EL (cell line): ENCODE results near the gene GDI1.
A peak's percentile ranks its signal among the peaks of the same experiment; 100 is the strongest.

Experiments used
- DNase-seq: peaks from one replicate; pipeline ENCODE4 v3.0.0-alpha.2; 2016

The GDI1 gene

DNA sequence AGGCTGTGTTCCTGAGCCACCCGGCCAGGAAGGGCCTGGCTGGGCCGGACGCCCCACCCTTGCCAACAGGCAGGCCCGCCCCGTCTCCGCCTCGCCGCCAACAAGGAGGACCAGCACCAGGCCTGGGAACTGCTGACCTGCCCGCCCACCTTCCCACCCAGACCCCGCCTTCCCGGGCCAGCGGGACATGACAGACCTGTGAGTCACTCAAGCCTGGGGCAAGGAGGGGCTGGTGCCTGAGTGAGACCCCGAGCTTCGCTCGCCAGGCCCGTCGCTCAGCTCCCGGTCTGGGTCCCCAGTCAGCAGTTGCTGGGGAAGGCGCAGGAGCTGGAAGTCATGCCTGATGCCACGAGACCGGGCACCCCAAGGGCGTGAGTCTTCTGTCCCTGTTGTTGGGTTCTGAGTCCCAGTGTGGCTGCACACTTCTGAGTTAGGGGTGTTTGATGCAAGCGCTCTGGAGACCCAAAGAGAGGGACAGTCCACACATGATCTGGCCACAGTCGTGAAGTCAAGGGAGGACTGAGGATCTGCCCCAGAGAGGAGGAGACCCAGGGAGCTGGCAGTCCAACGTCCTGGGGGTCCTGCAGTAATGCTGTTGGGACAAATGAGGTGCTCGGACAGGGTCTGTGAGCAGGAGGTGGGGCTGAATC lies 27.6 kb upstream of the GDI1 start, which contains the start of gene DNASE1L1:
TSS of gene DNASE1L1 (minus strand) at position 33 of the 650 bp plus-strand sequence. CDS start 3,686 bp downstream, outside the sequence.
- DNase-seq, result peak; percentile 93

DNA sequence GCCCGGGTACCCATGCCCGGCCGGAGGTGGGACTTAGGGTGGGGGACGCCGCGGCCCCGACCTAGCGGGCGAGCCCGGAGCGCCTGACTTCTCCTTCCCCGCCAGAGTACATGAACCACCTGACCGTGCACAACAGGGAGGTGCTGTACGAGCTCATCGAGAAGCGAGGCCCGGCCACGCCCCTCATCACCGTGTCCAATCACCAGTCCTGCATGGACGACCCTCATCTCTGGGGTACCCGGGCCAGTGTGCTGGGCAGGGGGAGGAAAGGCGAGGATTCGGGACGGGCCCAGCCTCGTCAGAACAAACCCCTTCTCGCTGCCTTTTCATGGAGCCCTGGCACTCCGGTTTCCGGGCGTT lies 25.0 kb upstream of the GDI1 start:
- peak; percentile 42 for DNase-seq

DNA sequence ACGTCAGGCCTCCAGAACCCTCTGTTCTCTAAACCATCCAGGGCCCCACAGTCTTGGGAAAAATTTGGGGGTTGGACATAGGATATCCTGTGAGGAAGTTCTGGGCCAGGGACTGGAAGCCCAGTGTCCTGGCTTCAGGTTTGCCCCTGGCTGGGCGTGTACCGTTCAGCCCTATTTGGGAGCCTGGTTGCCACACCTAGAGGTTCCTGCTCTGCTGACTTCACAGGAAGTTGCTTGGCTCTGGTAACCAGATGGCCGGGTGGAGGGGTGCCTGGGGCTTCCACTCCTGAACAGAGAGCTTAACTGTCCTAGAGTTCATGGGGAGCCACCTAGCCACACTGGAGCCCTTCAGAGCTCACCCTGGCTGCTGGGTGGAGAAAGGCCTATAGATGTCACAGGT lies 24.5 kb upstream of the GDI1 start:
- no peak for DNase-seq

DNA sequence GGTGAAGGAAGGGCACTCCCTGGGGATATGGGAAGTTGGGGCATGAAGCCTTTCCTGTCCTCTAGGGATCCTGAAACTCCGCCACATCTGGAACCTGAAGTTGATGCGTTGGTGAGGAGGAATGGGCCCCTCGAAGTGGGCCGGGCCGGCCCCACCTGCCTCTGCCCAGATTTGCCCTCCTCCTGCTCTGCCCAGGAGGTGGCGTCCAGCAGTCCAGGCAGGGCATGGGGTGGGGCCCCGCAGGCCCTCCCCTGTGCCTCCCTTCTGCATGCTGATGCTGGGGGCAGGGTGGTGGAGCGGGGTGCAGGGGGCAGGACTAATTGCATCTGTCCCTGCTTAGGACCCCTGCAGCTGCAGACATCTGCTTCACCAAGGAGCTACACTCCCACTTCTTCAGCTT lies 23.8 kb upstream of the GDI1 start:
- no peak for DNase-seq

DNA sequence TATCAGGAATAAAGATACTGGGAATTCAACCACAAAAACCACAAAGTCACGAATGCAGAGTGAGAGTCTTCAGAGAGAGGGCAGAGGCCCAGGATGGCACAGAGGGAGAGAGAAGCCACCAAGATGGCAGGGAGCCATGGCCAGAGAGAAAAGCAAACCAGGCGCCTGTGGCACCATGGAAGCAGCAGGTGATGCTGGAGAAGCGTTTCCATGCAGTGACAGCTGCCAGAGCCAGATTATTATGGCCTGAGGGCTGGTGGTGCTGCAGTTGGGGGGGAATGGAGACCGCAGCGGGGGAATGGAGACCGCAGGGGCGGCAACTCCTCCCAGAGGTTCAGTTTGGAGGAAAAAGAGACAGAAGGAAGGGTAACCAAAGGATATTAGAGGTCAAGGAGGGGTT lies 19.8 kb upstream of the GDI1 start:
- DNase-seq, result no peak

DNA sequence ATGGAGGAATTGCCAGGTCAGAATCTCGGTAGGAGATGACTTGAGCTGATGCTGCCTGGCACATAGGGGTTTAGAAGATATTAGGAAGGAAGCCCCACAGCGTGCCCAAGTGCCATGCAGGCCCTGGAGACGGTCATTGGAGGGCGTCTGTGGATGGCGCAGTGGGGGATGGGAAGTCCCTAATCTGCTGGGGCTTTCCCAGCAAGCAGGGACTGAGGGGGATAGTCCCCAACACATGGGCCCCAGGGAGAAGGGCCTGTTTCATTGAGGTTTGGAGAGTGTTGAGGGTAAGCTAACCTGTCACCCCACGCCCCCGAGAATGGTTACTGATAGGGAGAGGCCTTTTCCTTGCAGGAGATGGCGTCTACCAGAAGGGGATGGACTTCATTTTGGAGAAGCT lies 17.8 kb upstream of the GDI1 start:
- DNase-seq, result no peak

DNA sequence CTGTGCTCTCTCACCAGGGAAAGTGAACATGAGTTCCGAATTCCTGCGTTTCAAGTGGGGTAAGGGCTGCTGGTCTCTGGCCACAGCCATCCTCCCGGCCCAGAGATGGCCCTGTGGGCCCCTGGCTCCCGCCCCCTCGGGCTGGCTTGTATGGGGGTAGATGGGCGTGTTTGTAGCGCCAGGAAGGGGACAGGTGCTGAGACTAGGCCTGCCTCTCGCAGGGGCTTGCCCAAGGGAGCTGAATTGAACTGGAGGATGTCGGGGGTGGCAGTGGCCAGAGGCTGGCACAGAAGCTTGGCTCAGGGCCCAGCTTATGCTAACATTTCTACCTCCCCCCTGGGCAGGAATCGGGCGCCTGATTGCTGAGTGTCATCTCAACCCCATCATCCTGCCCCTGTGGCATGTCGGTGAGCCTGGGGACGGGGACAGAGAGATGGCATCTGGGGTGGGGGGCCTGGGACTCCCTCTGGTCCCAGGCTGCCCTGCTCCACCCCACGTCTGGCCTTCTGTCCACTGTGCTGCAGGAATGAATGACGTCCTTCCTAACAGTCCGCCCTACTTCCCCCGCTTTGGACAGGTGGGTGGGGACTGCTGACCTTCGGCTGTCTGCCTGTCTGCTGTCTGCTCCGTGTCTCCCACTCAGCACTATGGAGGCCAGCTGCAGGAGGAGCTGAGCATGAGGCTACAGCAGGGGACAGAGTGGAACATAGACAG lies 17.1 kb upstream of the GDI1 start:
- no peak for DNase-seq

DNA sequence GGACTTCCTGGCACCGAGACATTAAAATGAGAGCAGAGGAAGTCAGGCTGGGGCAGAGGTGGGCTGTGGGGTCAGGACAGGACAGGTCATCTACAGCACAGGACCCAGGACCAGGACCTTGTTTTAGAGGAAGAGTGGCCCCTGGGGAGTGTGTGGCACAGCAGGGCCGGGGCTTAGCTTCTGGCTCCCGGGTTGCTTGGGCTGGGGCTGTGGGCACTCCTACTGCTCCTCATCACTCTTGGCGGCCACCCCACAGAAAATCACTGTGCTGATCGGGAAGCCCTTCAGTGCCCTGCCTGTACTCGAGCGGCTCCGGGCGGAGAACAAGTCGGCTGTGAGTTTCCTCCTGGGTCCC lies 16.6 kb upstream of the GDI1 start:
- DNase-seq, result no peak

DNA sequence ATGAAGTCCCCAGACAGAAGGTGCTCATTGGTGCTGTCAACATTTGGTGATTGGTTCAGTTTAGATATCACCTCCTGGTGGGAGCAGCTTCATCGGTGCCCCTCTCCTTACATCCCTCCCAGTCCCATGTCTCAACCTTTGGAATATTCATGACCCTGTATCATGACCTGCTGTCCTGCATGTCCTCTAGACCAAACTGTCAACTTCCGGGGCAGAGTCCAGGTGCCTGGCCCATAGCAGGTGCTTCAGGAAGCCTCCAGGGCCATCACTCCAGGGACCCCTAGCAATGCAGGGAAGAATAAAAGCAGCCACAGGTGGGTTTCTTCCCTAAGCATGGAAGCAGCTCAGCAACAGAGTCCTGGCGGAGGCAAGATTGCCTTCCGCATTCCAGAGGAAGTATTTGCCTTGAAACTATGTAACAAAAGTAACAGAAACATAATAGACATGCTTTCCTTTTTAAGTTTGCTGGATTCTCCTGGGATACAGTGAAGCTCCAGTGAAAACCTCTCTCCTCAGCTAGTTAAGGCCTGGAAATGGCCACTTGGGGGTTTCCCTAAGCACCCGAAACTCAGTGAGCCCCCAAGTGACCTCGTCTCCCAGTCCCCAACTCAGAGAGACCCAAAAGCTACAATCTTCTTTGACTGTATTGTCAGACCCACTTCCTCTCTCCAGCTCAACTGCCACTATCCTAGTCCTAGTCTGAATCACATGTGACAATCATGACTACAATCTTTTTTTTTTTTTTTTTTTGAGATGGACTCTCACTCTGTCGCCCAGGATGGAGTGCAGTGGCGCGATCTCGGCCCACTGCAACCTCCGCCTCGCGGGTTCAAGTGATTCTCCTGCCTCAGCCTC lies 9.8 kb upstream of the GDI1 start:
- no peak for DNase-seq

DNA sequence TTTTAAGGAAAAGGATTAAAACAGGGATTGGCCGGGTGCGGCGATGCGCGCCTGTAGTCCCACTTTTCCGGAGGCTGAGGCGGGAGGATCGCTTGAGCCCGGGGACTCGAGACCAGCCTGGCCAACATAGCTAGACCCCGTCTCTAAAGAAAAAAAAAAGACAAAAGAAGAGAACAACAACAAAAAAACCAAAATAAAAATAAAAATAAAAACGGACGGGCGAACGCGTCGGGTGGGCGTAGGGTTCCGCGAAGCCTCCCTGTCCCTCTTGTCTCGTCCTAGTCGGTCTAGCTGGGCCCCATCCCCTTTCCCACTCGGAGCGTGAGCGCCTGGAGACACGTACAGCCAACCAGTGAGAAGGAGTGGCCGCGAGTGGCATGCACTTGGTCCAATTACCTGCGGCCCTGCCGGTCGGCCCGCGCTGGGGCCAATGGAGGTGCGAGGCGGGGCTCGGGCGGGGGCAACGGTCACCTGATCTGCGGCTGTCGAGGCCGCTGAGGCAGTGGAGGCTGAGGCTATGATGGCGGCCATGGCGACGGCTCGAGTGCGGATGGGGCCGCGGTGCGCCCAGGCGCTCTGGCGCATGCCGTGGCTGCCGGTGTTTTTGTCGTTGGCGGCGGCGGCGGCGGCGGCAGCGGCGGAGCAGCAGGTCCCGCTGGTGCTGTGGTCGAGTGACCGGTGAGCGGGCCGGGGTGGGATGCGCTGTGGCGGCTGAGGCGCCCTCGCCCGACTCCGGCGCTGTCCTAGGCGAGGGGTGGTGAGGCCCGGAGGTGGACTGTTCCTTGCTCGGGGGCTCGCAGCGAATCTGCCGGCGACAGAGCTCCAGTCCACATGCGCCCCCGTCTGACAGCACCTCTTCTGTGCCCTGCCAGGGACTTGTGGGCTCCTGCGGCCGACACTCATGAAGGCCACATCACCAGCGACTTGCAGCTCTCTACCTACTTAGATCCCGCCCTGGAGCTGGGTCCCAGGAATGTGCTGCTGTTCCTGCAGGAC lies 8.5 kb upstream of the GDI1 start, which contains the start of gene ATP6AP1:
TSS of gene ATP6AP1 (plus strand) at position 502 of the 996 bp plus-strand sequence. CDS start at position 518, 16 bp downstream.
- peak; percentile 92 for DNase-seq

DNA sequence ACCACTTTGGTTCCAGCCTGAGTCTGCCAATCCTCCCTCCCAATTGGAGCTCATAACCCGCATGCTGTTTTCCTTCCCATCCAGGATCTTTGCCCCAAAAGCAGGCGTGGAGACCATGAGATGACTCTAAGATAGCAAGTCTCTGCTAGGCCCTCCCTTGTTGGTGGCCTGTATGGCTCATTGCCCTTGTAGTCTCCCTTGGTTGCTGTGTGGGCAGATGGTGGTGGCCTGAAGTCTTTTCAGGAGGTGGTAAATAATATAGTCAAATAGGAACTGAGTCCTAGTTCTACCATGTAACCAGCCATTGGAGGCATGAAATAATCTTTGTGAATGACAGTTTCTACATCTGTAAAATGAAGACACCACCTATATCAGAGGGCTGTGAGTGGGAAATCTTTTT lies 7.2 kb upstream of the GDI1 start:
- no peak for DNase-seq

DNA sequence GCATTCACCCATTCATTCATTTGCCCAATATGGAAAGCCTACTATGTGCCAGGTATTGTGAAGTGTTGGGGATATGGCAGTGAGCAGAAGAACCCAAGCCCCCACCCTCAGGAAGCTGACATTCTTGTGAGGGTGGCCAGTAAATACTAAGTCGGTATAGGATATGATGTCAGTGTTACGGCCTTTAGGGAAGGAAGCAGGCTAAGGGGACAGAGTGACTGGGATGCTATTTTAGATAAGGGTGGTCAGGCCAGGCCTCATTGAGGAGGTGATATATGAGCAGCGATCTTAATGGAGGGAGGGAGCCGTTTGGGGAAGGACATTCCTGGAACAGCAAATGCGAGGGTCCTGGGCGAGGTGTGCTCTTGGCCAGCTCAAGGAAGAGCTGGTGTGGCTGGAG lies 6.5 kb upstream of the GDI1 start:
- DNase-seq, result no peak

DNA sequence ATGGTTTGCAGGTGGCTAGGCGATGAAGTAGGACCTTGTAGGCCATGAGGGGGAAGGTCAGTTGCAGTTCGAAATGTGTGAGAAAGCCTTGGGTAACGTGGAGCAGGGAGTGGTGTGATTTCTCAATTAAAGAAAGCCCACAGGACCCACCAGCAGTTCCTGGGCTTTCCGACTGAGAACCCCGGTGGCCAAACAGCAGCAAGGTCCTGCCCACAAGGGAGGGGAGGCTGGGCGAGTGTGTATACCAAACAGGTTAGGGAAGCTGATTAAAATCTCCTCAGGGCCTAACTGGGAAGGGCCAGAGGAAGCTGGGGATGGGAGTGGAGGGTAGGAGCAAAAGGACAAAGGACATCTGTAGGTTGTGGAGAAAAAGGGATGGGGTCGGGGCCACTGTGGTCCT lies 6.0 kb upstream of the GDI1 start:
- no peak for DNase-seq

DNA sequence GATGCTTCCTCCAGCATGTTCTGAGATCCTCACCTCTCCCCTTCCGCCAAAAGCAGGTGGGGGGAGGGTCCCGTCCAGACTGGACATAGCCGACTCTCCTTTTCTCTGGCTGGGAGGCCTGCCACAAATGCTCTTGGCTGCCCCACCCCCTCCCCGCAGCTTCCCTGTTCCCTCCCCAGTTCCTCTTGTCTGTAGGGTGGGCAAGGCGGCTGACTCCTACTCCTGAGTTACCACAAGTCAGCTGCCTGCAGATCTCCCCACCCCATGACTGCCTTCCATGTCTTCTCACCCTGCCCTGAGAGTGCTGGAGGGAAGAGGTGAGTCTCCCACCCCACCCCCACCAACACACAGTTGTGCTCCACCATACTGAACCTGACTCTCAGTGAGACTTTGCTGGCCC lies 5.6 kb upstream of the GDI1 start:
- DNase-seq, result no peak

DNA sequence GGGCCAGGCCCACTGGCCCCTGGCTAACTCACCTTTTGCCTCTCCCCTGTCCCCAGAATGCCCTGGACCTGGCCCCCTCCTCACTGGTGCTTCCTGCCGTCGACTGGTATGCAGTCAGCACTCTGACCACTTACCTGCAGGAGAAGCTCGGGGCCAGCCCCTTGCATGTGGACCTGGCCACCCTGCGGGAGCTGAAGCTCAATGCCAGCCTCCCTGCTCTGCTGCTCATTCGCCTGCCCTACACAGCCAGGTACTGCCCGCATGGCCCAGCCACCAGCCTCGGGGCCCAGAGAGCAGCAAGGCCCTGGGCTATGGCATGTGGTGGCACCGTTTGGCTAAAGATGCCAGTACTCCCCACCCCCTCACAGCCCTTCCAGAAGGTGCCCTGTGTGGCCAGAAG lies 4.7 kb upstream of the GDI1 start:
- DNase-seq, result no peak

DNA sequence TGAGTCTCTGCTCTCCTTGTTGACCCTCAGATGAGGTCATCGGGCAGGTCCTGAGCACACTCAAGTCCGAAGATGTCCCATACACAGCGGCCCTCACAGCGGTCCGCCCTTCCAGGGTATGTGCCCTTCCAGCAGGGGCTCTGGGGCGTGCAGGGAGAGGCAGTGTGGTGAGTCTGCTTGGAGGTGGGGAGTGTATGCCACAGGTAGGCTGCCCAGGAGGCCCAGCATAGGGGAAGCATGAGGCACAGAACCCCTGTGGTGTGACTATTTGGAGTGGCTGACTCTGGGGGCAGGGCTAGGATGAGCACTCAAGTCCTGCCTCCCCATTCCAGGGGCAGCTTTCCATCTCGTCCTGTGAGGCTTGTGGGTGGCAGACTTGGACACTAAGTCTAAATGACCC lies 3.3 kb upstream of the GDI1 start:
- DNase-seq, result no peak

DNA sequence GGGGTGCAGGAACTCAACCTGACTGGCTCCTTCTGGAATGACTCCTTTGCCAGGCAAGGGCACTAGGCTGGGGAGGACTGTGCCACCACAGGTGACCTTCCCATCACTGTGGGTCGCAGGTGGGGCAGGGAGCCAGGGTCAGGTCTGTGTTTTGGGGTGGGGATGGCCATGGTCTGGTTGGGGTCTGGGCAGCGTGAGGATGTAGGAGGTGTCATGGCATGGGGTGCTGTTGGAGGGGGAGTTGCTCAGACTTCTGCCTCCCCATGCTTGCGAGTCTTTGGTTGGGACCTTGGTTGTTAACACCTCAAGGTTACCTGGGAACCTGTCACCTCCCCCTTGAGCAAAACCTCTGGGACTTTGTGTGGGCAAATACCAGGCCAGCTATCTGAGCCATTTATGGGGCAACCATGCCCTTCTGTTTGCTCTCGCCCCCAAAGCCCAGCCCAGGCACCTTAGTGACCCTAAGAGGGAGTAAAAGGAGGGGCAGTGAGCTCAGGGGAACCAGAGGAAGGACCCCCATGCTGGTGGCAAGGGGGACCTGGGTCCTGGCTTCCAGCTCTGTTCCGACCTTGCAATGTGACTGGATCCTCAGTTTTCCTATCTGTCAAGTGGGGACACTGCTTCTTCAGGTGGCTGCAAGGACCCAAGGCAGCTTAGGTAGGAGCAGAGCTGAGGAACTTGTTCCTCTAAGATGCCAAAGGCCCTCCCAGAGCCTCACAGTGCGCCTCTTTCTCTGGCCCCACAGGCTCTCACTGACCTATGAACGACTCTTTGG lies 2.4 kb upstream of the GDI1 start:
- no peak for DNase-seq

DNA sequence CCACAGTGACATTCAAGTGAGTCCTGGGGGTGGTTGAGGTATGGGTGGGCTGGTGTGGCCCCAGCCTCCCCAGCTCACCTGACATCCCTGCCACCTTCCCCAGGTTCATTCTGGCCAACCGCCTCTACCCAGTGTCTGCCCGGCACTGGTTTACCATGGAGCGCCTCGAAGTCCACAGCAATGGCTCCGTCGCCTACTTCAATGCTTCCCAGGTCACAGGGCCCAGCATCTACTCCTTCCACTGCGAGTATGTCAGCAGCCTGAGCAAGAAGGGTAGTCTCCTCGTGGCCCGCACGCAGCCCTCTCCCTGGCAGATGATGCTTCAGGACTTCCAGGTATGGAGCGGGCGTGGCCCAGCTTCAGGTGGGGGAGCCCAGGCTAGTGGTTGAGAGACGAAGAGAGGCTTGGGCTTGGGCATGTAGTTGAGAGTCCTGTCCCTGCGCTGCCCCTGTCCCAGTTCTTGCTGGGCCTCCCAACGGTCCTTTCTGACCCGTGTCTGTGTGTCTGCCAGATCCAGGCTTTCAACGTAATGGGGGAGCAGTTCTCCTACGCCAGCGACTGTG lies 1.7 kb upstream of the GDI1 start:
- DNase-seq, result no peak

DNA sequence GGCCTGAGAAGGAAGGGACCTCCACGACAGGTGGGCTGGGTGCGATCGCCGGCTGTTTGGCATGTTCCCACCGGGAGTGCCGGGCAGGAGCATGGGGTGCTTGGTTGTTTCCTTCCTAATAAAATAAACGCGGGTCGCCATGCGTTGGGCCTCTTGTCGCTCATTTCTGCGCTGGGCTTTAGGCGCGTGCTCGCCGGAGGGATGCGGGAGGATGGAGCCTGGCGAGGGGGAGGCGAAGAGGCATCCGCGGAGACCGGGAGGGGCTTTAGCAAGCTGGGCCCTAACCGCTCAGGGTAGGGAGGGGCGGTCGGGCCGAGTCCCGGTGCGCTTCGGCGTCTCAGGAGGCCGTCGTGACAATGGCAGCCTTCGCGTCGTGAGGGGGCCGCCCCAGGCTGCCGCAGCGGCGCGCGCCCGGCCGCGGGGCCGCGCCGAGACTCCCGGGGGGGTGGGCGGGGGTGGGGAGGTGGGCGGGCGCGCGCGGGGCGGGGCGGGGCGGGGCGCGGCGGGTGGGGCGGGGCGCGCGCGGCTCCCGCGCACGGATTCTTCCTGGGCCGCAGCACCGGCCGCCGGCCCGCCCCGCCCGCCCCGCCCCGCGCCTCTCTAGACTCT lies 476 bp upstream of the GDI1 start:
- DNase-seq, result peak; percentile 18

DNA sequence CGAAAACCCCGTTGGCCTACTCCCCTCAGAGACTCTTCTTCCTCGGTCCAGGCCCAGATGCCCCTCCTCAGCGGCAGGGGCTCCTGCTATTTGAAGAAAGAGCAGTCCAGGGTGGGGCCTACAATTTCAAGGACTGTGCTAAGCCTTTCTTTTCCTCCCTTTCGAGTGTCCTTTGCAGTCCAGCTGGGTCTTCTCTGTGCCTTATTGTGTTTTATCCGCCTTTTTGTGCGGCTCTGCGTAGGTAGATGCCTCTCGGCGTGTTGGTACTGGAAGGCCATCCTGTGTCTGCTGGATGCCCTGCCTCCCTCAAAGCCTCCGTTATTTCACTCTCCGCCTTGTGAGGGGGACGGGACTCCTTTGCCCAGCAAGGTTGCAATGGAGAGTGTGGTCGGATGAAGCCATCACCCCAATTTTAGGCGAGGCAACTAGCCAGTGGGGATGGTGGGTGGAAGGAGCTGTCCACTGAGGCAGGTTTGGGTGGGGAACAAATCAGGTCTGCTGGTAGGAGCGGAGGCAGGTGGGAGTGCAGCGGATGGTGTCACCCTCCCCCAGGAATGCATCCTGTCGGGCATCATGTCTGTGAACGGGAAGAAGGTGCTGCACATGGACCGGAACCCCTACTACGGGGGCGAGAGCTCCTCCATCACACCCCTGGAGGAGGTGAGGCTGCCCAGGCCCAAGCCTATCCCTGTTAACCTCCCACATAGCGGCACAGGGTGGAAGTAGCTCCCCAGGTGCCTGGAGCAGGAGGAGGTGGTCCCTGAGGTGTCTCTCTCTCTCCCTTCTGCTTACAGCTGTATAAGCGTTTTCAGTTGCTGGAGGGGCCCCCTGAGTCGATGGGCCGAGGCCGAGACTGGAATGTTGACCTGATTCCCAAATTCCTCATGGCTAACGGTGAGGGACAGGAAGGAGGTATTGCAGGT lies 1.3 kb downstream of the GDI1 start:
- DNase-seq, result no peak
